Activated CD4-positive, CD25-positive, alpha-beta regulatory T cell treated with anti-CD3 and anti-CD28 coated beads, Interleukin-2, amount 50 U/mL, for 72 hours (primary cell): Measurements from ENCODE around the gene TMEM144.
"Not testable (repeated sequence)": the region's sequence is repeated elsewhere in the genome, so short reads cannot be mapped to it uniquely, and the experiment has no call there.

Experiments used
- DNase-seq: peaks from one replicate; pipeline ENCODE4 v3.0.0; 2021

The TMEM144 gene

DNA sequence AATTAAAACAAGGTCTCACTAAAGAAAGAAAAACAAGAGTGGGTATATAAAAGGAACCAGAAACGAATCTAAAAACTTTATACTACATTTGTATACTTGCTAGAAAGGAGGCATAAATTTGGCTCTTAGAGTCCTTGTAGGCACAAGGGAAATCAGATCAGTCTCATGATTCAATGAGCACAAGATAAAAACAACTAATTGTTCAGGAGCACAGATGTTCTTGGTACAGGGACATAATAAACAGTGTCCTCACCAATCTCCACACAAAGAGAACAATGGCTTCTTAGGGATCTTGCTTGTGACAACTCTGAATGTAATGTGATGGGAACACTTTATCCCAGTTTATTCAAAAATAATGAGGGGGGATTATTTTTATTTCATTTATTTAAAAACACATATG is 28.3 kb downstream of the TMEM144 start:
- DNase-seq, result no peak

DNA sequence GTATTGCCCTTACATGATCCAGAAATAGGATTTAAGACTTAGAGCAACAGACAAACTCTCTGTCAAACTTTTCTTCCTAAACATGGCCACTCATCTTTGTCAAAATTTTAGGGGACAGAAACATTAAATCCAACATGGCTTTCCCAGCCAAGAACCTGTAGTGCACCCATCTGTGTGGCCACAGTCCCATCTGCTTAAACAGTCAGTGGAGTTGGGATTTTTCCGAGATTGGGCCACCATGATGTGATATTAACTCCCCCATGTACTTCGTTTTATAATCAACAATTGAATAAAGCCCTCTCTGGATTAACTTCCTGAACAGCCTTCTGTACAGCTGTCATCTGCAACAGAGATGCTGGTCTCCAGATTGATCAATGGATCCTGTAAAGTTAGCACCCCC is 28.9 kb downstream of the TMEM144 start:
- no peak for DNase-seq

GRCh38 chr4:158243071-158243470 is 32.8 kb downstream of the TMEM144 start:
- DNase-seq, result no peak

- DNase-seq, result no peak
Observed at GRCh38 chr4:158250321-158250720, 40.0 kb downstream of the TMEM144 start.

- DNase-seq, result no peak
Observed at GRCh38 chr4:158253350-158253980, 43.2 kb downstream of the TMEM144 start.

DNA sequence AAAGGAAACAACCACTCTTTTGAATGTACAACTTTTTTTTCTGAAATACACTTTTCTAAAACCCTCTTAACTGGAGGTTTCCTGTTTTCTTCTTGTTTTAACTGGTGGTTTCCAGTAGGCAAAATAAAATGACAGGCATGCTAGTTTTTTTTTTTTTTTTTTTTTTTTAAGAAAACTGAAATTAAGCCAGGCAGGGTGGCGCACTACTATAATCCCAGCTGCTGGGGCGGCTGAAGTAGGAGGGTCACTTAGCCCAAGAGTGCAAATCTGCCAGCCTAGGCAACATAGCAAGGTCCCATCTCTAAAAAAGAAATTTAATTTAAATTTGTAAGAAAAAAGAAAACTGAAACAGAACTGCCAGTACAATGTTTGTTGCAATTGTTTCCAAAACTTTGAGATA is 44.0 kb downstream of the TMEM144 start:
- no peak for DNase-seq

- no peak for DNase-seq
Observed at GRCh38 chr4:158255727-158256324, 45.5 kb downstream of the TMEM144 start.

GRCh38 chr4:158259955-158260575 is 49.8 kb downstream of the TMEM144 start:
- no peak for DNase-seq

- no peak for DNase-seq
Observed at GRCh38 chr4:158261480-158261879, 51.2 kb downstream of the TMEM144 start.

- no peak for DNase-seq
Observed at GRCh38 chr4:158268553-158268952, 58.3 kb downstream of the TMEM144 start.

GRCh38 chr4:158274636-158275035 is 64.3 kb downstream of the TMEM144 start:
- DNase-seq, result no peak

- DNase-seq, result no peak
Observed at GRCh38 chr4:158277558-158277957, 67.3 kb downstream of the TMEM144 start.

DNA sequence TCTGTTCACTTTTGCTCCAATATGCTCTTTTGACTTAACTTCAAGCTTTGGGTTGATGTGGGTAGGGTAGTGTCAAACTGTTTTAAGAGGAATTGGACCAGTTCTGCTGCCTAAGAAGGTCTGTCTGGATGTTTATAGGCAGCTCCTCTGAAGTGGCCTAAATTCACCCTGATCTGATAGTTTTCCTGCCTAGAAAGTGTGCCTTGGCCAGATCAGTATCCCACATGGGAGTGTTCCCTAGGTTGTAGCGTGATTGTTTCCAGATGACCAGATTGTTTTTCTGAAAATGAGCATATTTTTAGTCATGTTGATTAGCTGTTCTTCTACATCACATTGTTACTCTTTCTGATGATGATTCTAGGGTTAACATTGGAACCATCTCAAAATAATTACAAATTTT is 68.8 kb downstream of the TMEM144 start:
- not testable (repeated sequence) for DNase-seq

- DNase-seq, result no peak
Observed at GRCh38 chr4:158280856-158281255, 70.6 kb downstream of the TMEM144 start.

GRCh38 chr4:158282252-158282651 is 72.0 kb downstream of the TMEM144 start:
- no peak for DNase-seq

DNA sequence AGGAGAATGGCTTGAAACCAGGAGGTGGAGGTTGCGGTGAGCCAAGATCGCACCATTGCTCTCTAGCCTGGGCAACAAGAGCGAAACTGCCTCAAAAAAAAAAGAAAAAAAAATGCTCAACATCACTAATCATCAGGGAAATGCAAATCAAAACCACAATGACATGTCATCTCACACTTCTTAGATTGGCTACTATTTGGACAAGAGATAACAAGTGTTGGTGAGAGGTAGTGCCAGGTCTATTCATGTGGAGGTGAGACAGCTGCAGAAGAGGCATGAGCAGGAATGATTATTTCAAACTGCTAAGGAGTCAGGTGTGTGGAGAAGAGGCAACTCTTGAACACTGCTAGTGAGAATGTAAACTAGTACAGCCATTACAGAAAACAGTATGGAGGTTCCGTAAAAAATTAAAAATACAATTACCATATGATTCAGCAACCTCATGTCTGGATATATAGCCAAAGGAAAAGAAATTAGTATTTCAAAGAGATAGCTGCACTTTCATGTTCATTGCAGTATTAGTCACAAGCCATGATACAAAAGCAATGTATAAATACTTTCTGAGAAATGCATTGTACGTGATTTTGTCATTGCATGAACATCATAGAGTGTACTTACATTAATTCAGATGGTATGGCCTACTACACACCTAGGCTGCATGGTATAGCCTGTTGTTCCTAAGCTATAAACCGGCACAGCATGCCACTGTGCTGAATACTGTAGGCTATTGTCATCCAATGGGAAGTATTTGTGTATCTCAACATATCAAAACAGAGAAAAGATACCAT is 75.3 kb downstream of the TMEM144 start:
- no peak for DNase-seq

DNA sequence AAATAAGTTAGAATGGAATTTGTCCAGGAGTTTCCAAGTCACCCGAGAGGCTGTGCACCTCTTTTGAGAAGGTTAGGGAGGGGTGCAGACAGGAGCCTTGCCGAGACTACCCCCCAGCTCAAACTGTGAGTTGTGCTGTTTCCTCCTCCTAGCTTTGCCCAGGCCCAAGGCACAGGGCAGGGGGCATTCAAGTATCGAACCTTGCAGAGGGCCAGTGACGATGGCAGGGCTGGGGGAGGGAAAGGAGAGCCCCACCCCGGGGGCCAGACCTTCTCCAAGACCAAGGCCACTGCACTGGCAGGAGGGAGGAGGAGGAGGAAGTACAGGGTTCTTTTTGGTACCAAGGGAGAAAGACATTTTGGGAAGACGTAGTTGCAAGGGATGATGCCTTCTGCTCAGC is 80.6 kb downstream of the TMEM144 start:
- DNase-seq, result no peak

- no peak for DNase-seq
Observed at GRCh38 chr4:158291334-158292055, 81.2 kb downstream of the TMEM144 start.

GRCh38 chr4:158292156-158292555 is 81.9 kb downstream of the TMEM144 start:
- DNase-seq, result no peak

GRCh38 chr4:158295053-158295452 is 84.8 kb downstream of the TMEM144 start:
- no peak for DNase-seq

DNA sequence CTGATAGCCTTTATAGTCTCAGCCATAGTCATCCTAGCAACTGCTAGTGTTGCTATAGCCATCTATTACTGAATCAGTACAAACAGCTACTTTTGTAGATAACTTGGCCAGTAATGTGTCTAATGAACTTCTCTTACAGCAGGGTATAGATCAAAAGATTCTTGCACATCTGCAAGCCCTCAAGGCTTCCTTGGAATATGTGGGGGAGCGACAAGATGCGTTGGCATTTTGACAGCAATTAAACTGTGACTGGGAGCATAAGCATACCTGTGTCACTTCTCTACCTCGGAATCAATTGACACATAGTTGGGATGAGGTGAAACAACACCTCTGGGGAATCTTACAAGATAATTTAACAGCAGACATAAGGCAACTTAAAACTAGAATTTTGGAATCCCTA is 87.6 kb downstream of the TMEM144 start:
- no peak for DNase-seq

GRCh38 chr4:158299459-158300007 is 89.2 kb downstream of the TMEM144 start:
- no peak for DNase-seq

- no peak for DNase-seq
Observed at GRCh38 chr4:158300012-158300411, 89.7 kb downstream of the TMEM144 start.
